Right lobe of liver (tissue), 6 donors: ENCODE results near the gene CFAP61. TPM values are rescaled to one million over a fixed set of nuclear protein-coding genes. Genes with fewer than 3 reads are reported as not detected.

ENCODE experiments used
- ATAC-seq, 4 donors: fragments of 200-7000 bp; cut with Tn5 transposase; one replicate each; pipeline ENCODE4 v1.9.1; 2020; ENCODE audit warnings: mild to moderate bottlenecking in 4 of 4, moderate library complexity in 4 of 4
- DNase-seq, 3 donors: peaks; one replicate each; pipeline ENCODE4 v3.0.0-alpha.2; 2020
- H3K27ac ChIP-seq, 3 donors: fragments of 200-600 bp; one replicate each; pipeline ENCODE4 v1.8.0; 2022
- H3K27me3 ChIP-seq, 2 donors: fragments of 200-600 bp; one replicate each; pipeline ENCODE4 v1.8.0; 2022
- H3K36me3 ChIP-seq, 4 donors: fragments of 200-600 bp; sonication (generic) in 1 of 4; one replicate each; pipeline versions ENCODE4 v1.5.1 to v1.8.0; 2017 to 2022; ENCODE audit warnings: control low read depth in 1 of 4
- H3K4me1 ChIP-seq, 4 donors: fragments of 200-600 bp; sonication (generic) in 1 of 4; one replicate each; pipeline versions ENCODE4 v1.5.1 to v1.8.0; 2017 to 2022; ENCODE audit warnings: control low read depth in 1 of 4
- H3K4me3 ChIP-seq, 3 donors: fragments of 200-600 bp; one replicate each; pipeline ENCODE4 v1.8.0; 2022
- H3K9me3 ChIP-seq, 4 donors: fragments of 200-600 bp; sonication (generic) in 1 of 4; one replicate each; pipeline versions ENCODE4 v1.5.1 to v1.8.0; 2017 to 2022; ENCODE audit warnings: control low read depth in 1 of 4
- POLR2A ChIP-seq: fragments of 450-650 bp; IDR thresholded peaks from one replicate; pipeline ENCODE4 v1.6.1; 2017; ENCODE audit warnings: antibody characterized with exemption, mild to moderate bottlenecking
- WGBS: methylation state at CpG from one replicate; pipeline ENCODE4 v1.1.6; 2018; ENCODE audit warnings: low coverage, low lambda C conversion rate; ENCODE audit not compliant: insufficient coverage; ENCODE audit errors: missing lambda C conversion rate; 5-methylcytosine and 5-hydroxymethylcytosine counted together
- intact Hi-C, 2 donors: fragments of 100-400 bp; cut with DNase I; formaldehyde crosslinking; loops; one replicate each; pipeline versions ENCODE4 v1.11.2 to v1.14.1; 2022
- total RNA-seq, 6 experiments: library from RNA; depleted of rRNA in 2 of 6; stranded (reverse); fragments of >200 nt in 2 of 6; fragmentation: NEBNext Ultra II Directional in 3 of 6; extraction: Animal tissue kit (Norgen Biotek cat#: 25700) in 3 of 6; gene quantifications; one replicate each; pipeline versions ENCODE4 v1.1.0 to v1.2.4, GENCODE V29; 2016 to 2023
- TF ChIP-seq, protein P1 (sequence below), 4 donors: fragments of 200-600 bp in 3 of 4; fragments of 450-650 bp in 1 of 4; IDR thresholded peaks; one replicate each; pipeline versions ENCODE4 v1.5.1 to v1.8.0; 2016 to 2022; ENCODE audit warnings: antibody characterized with exemption in 4 of 4, mild to moderate bottlenecking in 2 of 4
- donor health status: DM: no; HTN: yes; CAD: no.
- donor health status: DM: no; HTN: no; CAD: no.
- donor health status: DM: no; HTN: no; CAD: no.
- donor health status: DM: no; HTN: yes; CAD: no.
- donor health status: DM: no; HTN: yes; CAD: no.

CFAP61 gene
- total RNA-seq, 6 experiments from 2014 or later = not detected

DNA sequence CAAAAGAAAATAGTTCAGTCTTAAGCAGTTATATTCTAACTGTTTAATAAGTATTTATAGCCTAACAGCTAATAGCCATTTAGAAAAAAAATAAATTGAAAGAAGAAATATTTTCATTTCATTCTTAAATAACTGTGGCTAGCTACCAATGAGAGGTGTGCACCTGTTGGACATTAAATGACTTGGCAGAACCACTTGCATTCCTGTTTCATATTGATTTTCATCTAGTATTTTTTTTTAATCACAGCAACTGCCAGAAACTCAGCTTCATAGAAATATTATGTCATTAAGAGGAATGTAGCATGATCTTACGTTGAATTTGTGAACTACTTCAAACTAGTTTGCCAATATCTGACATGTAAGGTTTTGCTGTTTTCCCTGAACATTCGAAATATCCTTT is 25.0 kb upstream of the CFAP61 start:
- intact Hi-C loops = no loop called here
- H3K36me3 ChIP-seq = peaks cover 0 to 27% (median 12%) of the 10 kb centered on the region in 4 donors
- ATAC-seq (no peak), DNase-seq (no peak)
- H3K4me1 ChIP-seq = no peaks in the 10 kb centered on the region
- no peaks in the 10 kb centered on the region for H3K27me3 ChIP-seq
- WGBS = 84% methylated on average over 2 of the region's 2 CpGs
- TF ChIP-seq, protein P1, sequence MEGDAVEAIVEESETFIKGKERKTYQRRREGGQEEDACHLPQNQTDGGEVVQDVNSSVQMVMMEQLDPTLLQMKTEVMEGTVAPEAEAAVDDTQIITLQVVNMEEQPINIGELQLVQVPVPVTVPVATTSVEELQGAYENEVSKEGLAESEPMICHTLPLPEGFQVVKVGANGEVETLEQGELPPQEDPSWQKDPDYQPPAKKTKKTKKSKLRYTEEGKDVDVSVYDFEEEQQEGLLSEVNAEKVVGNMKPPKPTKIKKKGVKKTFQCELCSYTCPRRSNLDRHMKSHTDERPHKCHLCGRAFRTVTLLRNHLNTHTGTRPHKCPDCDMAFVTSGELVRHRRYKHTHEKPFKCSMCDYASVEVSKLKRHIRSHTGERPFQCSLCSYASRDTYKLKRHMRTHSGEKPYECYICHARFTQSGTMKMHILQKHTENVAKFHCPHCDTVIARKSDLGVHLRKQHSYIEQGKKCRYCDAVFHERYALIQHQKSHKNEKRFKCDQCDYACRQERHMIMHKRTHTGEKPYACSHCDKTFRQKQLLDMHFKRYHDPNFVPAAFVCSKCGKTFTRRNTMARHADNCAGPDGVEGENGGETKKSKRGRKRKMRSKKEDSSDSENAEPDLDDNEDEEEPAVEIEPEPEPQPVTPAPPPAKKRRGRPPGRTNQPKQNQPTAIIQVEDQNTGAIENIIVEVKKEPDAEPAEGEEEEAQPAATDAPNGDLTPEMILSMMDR (IDR thresholded peaks at IDR 0.05) = no peak
- TF ChIP-seq POLR2A = no peak
- no peak overlapping the region for H3K27ac ChIP-seq
- no peaks in the 10 kb centered on the region for H3K9me3 ChIP-seq
- no peak overlapping the region for H3K4me3 ChIP-seq

DNA sequence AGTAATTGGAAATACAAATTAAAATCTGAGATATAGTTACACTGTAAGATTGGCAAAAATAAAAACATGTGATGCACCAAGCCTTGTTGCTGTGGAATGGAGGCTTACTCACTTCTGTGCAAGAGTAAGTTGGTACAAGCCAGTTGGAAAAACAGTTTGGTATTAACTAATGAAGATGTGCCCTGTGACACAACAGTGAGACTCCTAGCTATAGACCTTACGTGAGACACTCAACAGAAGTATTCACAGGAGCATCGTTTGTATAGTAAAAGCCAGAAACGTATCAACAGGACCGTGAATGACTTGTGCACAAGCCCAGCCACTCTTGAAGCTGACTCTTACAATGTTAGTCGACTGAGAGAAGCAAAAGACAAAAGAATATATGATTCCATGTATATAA is 20.5 kb upstream of the CFAP61 start:
- ATAC-seq (no peak), DNase-seq (no peak)
- Histone ChIP-seq H3K4me1 (no peaks in the 10 kb centered on the region), H3K9me3 (no peaks in the 10 kb centered on the region), H3K4me3 (no peak overlapping the region), H3K27ac (no peak overlapping the region), H3K36me3 (peaks cover 0 to 68% (median 25%) of the 10 kb centered on the region in 4 donors), H3K27me3 (no peaks in the 10 kb centered on the region)
- intact Hi-C loops = no loop called here
- TF ChIP-seq POLR2A = no peak
- TF ChIP-seq, protein P1 (IDR thresholded peaks at IDR 0.05) = no peak
- 88% methylated on average over 4 of the region's 5 CpGs for WGBS

DNA sequence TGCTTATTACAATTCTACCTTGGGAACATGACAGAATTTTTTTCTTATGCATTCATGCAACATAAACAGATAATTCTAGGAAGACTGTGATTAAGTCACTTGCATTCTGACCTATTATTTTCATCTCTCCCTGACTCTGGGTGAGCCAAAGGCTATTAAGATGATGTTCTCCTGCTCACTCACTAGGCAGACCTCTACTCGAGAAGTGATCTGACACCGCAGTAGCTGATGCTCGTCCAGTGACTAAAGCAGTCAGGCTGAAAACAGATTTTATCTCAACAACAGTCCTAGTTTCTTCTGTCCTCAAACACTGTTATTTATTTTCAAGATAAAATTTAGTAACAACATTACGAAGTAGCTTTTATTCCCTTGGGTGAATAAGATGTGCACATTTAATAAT is 17.8 kb upstream of the CFAP61 start:
- intact Hi-C loops = no loop called here
- no peak for ATAC-seq
- no peaks in the 10 kb centered on the region for H3K4me1 ChIP-seq
- H3K4me3 ChIP-seq = no peak overlapping the region
- 83% methylated on average over 4 of the region's 4 CpGs for WGBS
- no peak for DNase-seq
- no peaks in the 10 kb centered on the region for H3K9me3 ChIP-seq
- peaks cover 0 to 79% (median 35%) of the 10 kb centered on the region in 4 donors for H3K36me3 ChIP-seq
- no peak overlapping the region for H3K27ac ChIP-seq
- H3K27me3 ChIP-seq = no peaks in the 10 kb centered on the region
- TF ChIP-seq, protein P1 (IDR thresholded peaks at IDR 0.05) = no peak
- no peak for TF ChIP-seq POLR2A

DNA sequence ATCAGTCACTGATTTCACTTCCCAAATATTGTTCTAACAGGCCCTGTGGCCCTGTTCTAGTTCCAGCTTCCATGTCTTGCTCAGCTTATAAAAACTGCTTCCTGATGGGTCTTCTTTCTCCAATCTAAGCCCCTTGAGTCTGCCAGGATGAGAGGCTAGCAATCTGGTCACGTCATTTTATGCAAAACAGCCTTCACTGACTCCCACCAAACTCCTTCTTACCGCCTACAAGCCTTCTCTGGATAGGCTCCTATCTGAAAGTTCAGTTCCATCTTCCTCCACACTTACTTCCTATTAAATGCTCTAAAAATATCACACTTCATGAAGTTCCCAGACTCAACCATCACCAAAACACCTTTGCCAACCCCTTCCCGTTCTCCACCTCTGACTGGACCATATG is 15.6 kb upstream of the CFAP61 start:
- H3K27ac ChIP-seq = no peak overlapping the region

More for the DNA sequence above, 15.6 kb upstream of the CFAP61 start:
- no peak overlapping the region for H3K4me3 ChIP-seq
- intact Hi-C loops = no loop called here
- H3K9me3 ChIP-seq = no peaks in the 10 kb centered on the region
- WGBS = 85% methylated on average over 3 of the region's 3 CpGs
- H3K4me1 ChIP-seq = no peaks in the 10 kb centered on the region
- H3K27me3 ChIP-seq = no peaks in the 10 kb centered on the region
- ATAC-seq (no peak), DNase-seq (no peak)
- no peak for TF ChIP-seq POLR2A
- TF ChIP-seq, protein P1 (IDR thresholded peaks at IDR 0.05) = no peak
- peaks cover 0 to 99% (median 47%) of the 10 kb centered on the region in 4 donors for H3K36me3 ChIP-seq
